AG08395 (cell line): ENCODE measurements around the gene PPAN.

ENCODE experiments used
- DNase-seq: peaks from one replicate; pipeline ENCODE4 v3.0.0; 2012; ENCODE audit warnings: mixed read lengths, low spot score

Gene PPAN, protein sequence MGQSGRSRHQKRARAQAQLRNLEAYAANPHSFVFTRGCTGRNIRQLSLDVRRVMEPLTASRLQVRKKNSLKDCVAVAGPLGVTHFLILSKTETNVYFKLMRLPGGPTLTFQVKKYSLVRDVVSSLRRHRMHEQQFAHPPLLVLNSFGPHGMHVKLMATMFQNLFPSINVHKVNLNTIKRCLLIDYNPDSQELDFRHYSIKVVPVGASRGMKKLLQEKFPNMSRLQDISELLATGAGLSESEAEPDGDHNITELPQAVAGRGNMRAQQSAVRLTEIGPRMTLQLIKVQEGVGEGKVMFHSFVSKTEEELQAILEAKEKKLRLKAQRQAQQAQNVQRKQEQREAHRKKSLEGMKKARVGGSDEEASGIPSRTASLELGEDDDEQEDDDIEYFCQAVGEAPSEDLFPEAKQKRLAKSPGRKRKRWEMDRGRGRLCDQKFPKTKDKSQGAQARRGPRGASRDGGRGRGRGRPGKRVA

DNA sequence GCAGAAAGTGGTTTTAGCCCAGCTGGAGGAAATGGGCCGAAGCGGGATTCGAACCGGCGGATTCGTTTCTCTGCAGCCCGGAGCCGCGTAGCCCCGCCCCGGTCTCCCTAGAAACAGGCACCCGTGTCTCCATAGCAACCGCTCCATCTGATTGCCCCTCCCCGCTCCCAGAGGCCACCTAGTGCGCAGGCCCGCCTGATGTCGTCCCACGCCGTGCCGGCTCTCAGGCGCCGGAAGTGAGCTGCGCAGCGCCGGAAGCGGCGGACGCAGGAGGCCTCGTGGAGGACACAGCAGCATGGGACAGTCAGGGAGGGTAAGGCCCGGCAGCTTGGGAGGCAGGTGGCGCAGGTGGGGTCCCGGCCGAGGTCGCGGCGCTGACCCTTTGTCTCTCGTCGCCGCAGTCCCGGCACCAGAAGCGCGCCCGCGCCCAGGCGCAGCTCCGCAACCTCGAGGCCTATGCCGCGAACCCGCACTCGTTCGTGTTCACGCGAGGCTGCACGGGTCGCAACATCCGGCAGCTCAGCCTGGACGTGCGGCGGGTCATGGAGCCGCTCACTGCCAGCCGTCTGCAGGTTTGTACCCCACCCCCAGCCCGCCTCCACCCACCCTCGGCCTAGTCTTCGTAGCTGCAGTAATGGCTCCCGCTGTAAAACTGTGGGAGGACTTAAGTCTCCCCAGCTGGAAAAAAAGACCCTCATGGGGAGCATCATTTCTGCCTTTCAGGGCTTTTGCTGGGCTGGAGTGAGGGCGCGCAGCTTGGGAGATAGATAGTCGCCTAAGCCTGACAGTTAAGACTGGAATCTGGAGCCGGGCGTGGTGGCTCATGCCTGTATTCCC lies at the start of gene PPAN:
Gene PPAN (plus strand): TSS at position 263 of the 837 bp plus-strand sequence. CDS start 33 bp downstream, at position 296.
- DNase-seq: peak; percentile 100

DNA sequence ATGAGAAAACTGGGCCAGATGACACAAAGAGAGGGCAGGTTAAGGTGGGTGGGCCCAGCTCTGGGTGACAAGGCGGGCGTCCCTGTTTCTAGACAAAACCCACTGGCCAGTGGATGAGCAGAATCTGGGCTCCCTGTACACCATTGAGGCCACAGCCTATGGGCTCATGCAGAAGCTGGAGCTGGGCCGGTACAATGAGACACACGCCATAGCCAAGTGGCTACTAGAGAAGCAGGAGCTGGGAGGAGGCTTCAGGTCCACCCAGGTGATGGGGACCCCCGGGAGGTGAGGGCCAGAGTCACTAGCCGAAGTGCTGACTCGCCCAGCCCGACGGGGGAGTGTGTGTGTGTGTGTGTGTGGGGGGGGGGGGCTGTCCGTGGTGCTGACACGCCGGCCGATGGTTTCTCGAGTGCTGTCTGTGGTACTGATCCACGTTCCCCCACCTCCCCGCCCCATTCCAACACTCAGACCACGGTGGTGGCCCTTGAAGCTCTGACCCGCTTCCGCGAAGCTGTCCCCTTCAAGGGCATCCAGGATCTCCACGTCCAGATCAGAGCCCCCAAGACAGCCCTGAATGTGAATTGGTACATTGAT lies 44.3 kb upstream of the PPAN start:
- peak; percentile 33 for DNase-seq

DNA sequence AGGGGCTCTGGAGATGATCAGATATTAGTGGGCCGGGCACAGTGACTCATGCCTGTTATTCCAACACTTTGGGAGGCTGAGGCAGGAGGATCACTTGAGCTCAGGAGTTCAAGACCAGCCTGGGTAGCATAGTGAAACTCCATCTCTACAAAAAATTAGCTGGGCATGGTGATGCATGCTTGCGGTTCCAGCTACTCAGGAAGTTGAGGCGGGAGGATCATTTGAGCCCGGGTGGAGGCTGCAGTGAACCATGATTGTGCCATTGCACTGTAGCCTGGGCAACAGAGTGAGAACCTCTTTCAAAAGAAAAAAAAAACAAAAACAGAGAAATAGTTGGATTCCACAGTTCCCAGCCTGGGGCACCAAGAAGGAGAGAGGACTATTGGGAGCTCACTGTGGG lies 38.0 kb upstream of the PPAN start:
- no peak for DNase-seq

DNA sequence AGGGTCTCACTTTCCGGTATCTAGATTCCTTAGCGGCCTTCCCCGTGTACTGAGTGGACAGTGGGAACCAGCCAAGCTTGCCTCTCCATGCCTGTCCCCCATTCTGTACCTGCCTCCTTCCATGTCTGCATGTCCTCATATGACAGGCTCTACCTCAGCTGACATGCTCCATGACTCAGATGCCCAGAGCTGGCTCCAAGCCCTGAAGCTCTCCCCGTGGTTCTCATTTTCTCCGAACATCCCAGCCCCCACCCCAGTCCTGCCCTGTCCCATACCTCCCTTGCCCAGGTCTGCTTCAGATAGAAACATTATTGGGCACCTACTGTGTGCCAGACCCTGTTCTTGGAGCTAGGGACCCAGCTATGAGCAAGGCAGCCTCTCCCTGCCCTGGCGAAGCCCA lies 37.1 kb upstream of the PPAN start:
- DNase-seq: peak; percentile 33

DNA sequence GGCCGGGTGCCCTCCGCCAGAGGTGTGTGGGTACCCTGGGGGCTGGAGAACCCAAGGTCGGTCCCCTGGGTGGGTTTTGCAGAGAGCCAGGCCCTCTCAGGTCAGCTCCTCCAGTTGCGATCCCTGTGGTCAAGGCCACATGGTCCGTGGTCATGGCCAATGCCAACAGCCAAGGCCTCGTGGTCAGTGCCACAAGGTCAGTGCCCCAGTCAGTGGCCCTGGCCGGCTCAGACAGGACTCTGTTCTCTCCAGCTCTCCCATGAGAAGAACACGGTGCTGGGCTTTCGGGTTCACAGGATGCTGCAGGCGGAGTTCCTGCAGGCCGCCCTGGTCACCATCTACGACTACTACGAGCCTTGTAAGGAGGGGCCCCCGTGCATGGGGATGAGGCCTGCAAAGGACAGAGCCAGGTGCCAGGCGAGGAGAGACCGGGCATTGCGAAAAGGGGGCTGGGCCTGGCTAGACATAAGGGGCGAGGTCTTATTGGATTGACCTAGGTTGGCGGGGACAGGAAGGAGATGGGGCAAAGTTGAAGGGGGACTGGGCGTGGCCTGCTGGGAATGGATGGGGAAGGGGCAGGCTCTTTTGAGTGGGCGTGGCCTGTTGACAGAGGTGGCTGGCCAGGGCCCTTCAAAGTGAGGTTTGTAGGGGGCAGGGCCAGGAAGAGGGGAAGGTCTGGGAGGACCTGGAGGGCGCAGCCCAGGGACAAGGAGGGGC lies 35.3 kb upstream of the PPAN start:
- no peak for DNase-seq

DNA sequence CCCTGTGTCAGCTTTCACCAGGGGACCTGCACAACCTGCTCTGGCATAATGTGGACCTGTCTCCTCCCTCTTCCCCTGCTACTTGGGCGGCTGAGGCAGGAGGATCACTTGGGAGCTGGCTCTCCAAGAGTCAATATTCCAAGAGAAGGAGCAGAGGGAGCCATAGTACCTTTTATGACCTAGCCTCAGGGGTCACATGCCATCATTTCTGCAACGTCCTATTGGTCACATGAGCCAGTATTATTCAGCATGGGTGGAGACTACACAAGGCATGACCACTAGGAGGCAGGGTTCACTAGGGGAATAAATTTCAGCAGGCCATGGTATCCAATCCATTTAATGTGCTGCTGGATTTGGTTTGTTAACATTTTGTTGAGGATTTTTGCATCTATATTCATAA lies 32.0 kb upstream of the PPAN start:
- DNase-seq: peak; percentile 23

DNA sequence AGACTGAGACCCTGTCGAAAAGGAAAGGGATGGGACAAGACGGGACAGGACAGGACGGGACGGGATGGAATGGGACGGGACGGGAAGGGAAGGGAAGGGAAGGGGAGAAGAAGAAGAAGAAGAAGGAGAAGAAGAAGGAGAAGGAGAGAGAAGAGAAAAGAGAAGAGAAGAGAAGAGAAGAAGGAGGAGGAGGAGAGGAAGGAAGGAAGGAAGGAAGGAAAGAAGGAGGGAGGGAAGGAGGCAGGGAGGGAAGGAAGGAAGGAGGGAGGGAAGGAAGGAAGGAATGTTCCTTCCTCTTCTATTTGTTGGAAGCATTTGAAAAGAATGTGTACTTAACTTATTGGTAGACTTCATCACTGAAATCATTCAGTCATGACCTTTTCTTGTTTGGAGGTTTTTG lies 29.6 kb upstream of the PPAN start:
- no peak for DNase-seq

DNA sequence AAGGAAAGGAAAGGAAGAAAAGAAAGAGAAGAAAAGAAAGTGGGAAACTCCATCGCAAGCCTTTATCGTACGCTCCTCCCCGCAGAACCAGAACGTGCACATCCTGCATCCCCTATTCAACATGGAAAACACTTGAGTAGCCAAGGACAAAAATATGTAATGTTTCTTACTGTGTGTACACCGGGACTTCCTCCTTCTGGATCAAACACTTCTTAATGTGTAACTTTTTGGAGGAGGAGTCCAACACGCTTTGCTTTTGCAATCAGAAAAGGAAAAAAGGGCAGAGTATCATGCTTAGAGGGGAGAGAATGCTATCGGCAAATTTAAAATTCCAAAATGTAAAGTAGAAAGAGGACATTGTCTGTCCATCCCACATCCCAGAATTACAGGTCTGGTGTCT lies 27.8 kb upstream of the PPAN start:
- DNase-seq: no peak

DNA sequence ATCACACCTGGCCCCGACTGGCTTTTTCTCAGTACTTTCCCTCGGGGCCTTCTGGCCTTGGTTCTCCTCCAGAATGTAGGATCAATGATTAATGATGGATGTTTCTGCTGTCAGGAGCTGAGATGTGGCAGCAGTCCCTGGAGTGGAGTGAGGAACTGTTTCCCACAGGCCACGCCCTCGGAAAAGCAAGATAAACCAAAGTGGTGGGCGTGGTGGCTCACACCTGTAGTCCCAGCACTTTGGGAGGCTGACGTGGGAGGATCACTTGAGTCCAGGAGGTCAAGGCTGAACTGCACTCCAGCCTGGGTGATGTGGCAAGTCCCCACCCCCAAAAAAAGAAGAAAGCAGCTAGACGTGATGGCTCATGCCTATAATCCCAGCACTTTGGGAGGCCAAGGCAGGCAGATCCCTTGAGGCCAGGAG lies 27.1 kb upstream of the PPAN start:
- DNase-seq: no peak

DNA sequence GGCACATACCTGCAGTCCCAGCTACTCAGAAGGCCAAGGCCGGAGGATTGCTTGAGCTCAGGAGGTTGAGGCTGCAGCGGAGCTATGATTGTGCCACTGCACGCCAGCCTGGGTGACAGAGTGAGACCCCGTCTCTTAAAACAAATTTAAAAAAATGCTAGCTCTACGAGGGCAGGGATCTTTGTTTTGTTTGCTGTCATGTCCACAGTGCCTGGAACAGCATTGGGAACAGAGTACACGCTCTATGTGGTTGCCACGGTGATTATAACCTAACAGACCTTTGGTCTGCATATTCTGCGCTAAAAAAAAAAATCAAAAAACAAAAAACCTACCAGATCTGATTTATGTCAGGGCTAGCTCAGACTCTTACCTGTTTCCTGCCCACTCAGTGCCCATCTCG lies 22.3 kb upstream of the PPAN start:
- no peak for DNase-seq

DNA sequence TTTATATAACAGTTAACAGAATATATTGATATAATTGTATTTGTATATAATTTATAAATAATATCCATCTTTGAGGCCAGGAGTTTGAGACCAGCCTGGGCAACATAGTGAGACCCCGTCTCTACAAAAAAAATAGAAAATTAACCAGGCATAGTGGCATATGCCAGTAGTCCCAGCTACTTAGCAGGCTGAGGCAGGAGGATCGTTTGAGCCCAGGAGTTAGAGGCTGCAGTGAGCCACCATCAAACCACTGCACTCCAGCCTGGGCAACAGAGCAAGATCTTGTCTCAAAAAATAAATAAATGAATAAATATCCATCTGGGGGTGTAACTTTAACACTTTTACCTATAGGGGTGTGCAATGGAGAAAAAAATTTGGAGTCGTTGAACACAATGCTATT lies 21.4 kb upstream of the PPAN start:
- no peak for DNase-seq

DNA sequence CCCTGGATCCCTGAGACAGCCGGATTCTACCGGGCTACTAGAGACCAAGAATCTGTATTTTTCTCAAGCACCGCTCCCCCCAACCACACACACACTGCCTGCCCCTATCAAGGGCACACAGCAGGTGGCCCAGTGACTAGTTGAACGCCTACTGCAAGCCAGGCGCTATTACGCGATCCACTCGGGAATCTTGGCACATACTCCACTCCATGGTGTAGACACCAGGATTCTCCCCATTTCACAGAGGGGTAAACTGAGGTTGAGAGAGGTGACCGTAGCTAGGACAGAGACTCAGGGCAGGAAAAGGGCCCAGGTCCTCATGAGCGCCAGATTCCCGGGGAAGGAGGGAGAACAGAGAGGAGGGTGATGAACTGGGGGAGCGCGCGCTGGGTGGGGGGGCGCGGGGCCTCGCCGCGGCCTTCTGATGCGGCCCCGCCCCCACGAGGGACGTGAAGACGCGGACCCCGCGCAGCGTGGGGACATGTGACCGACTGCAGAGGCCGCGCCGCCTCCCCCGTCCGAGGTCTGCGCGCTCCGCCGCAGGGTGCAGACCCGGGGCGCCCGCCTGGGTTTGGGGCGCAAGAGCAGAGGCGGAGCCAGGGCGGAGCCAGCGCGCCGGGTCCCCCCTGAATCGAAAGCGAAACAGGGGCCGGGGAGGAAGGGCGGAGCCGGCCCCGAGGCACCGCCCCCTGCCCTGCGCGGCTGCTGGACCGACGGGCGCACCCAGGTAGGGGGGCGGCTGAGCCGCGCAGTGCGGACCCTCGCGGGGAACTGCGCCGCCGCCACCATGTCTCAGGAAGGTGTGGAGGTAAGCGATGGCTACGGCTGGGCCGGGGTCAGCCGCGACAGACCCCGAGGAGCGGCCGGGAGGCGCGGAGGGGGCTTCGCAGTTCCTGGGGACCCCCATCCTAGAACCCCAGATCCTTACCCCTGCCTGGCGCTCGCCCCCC lies 20.2 kb upstream of the PPAN start, which contains the start of gene SHFL:
Gene SHFL (plus strand): TSS at position 677 of the 950 bp plus-strand sequence. CDS start 111 bp downstream, at position 788.
- peak; percentile 83 for DNase-seq

DNA sequence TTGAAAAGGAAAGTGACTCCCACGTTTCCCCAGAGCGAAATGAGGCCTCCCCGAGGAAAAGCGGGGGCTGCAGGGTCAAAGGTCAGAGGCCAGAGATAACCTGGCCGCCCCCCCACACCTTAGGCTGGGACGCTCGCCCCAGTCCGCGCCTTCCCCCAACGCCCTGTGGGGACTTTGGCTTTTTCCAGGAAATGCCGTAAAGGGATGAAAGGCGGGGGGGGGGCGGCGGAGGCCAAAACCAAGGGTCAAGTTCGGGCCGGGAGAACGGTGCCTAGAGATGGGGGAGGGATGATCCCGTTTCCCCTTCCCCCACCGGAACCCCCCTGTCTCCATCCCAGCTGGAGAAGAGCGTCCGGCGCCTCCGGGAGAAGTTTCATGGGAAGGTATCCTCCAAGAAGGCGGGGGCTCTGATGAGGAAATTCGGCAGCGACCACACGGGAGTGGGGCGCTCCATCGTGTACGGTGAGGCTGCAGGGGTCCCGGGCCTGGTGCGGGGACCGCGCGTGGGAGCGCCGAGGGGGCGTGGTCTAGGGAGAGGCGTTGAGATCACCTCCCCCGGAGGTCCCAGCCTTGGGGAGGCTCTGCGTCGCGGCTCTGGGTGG lies 19.5 kb upstream of the PPAN start:
- no peak for DNase-seq

DNA sequence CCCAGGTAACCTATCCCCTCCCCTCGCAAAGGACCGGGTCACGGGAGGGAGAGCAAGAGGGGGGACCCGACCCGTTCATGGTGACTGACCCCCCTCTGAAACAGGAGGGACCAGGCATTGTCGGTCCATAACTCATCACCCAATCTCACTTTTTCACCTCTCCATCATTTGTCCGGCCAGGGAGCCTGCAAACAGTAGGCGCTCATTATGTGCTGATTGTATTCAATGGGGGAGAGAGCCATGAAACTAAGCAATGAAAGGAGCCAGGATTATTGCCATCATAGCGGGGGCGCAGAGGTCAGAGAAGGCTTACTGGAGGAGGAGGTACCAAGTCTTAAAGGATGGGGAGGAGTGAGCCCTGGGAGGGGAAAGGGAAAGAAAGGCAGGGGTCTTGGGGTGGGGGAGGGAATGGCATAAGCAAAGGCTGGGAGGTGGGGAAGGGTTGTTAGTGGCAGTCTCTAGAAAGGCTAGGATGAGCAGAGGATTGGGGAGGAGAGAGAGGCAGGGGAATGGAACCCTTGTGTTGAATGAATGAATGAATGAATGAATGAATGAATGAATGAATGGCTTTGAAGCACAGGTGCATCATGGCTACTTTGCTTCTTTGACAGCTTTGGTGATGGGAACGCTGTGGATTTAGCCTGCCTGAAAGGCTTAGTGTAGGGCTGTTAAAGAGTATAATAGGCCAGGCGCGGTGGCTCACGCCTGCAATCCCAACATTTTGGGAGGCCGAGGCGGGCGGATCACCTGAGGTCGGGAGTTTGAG lies 18.7 kb upstream of the PPAN start:
- no peak for DNase-seq

DNA sequence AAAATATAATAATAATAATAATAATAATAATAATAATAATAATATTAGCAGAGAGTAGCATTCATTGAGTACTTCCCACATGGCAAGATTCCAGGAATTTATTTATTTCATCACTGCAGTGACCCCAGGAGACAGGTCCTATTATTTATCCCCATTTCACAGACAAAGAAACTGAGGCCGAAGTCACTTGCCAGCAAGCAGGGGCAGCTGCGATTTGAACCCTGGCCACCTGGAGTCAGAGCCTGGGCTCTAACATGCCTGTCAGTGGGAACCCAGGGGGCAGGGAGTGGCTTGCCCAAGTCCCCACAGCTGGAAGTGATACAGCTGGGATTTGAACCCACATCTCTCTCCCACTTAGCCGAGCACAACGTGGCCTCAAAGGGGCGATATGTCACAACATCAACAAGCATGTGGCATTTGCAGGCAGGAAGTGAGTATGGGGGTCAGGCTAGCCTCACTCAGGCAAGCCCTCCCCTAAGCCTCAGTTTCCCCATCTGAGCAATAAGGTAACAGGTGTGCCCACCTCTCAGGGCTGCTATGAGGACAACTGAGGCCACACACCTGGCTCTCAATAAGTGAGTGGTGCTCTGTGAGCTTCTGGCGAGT lies 17.1 kb upstream of the PPAN start:
- DNase-seq: no peak

DNA sequence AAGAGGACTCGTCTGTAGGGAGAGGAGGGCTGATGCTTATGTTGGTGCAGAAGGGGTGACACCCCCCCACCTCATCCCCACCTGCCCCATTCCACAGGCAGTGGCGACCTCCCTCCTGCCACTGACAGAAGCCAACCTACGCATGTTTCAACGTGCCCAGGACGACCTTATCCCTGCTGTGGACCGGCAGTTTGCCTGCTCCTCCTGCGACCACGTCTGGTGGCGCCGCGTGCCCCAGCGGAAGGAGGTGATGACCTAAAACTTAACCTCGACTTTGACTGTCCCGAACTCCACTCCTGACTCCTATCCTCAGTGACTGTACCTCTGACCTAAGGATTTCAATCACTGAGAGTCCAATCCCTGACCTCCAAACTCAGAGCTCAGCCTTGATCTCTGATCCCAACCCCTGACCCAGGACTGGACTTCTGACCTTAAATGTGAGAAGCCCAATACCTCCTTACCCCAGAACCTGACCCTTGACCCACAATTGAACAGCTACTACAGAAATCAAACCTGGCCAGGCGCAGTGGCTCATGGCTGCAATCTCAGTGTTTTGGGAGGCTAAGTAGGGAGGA lies 16.3 kb upstream of the PPAN start:
- DNase-seq: no peak

DNA sequence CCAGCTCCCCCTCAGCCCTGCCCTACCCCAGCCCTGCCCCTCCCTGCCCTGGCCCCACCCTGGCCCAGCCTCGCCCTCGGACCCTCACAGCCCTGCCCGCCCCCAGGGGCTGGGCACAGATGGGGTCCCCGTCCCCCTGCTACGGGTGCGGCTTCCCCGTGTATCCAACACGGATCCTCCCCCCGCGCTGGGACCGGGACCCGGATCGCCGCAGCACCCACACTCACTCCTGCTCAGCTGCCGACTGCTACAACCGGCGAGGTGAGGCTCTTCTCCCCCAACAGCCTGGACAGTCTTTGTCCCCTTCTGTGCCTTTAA lies 14.8 kb upstream of the PPAN start:
- no peak for DNase-seq

DNA sequence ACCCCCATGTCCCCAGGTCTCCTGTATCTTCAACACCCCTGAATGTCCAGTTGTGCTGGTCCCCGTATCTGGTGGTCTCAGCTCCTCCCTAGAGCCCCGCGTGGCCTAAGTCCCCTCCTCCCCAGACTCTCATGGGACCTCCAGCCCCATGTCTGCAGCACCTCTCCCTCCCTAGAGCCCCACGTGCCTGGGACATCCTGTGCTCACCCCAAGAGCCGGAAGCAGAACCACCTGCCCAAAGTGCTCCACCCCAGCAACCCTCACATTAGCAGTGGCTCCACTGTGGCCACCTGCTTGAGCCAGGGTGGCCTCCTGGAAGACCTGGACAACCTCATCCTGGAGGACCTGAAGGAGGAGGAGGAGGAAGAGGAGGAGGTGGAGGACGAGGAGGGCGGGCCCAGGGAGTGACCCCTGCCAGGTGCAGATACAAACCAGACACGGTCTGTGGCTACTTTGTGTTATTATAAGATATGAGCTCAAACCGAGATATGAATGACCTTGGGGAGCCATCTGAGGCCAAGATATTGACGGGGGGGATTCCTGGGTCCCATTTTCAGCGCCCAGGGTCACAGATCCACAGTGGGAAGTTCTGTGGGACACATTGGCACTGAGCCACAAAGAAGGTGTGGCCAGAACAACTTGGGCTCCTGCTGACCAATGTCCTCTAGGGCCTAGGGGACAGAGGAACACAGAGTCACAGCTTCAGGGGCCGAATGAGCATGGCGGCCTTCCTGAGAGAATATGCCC lies 14.1 kb upstream of the PPAN start:
- DNase-seq: no peak
